HG03066 (cell line): ENCODE data around the gene ZNG1F.
"Not testable (repeated sequence)": the region's sequence is repeated elsewhere in the genome, so short reads cannot be mapped to it uniquely, and the experiment has no call there.

Source experiments
- ATAC-seq: cut with Tn5 transposase; IDR thresholded peaks from one replicate; pipeline ENCODE4 v1.9.1; 2021; ENCODE audit warnings: low read depth; ENCODE audit not compliant: unreplicated experiment

The ZNG1F gene

DNA sequence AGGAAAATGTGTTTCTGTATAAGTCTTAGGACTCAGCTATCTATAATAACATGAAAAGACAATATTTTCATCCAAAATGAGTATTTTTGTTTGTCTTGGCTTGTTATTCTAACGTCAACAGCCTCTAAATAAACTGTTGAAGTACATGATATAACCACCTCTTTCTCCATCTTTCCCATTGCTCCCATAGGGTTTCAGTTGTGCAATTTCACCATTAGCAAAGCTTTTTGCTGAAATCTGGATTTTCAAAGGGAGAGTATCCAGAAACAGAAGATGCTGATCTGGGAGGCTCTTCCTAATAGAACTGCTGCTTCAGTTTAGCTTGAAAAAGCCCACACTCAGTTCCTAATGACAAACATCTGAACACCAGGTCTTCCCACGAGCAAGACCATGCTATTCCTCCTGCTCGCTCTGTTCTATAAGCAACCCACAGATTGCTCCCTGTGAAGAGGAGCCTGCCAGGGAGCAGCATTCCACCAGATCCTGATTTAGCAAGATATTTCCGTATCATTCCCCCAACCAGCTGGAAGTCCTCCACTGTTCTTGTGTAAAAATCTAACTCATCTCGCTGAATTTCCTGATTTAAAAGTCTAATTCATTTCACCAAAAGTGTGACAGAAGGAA, 101.8 kb downstream of the ZNG1F start:
- ATAC-seq: not testable (repeated sequence)

DNA sequence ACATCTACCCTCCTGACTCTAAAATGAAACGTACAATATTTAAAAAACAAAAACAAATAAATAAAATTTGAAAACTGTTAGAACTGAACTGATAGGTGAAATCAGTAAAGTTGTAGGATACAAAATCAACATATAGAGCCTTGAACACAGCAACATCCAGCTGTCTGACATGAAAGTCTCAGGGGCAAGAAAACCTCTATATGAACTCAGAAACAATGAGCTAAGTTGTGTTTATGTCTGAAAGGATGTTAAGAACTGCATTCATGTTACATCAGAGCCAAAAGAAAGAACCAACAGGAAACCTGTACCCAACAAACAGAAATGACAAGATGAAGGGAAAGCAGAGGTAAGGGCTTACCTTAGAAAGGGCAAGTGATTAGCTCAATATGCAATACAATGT, 102.4 kb downstream of the ZNG1F start:
- ATAC-seq: not testable (repeated sequence)

DNA sequence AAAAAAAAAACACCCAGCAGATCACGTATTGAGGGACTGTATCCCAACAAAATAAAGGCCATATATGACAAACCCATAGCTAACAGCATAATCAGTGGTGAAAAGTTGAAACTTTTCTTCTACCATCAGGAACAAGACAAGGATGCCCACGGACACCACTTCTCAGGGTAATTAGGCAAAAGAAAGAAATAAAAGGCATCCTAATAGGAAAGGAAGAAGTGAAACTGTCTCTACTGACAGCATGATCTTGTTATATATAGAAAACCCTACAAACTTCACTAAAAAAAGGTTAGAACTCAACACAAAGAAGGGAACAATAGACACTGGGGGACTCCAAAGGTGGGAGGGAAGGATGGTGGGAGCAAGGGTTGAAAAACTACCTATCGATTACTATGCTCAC, 102.9 kb downstream of the ZNG1F start:
- not testable (repeated sequence) for ATAC-seq

- ATAC-seq: not testable (repeated sequence)
Observed at GRCh38 chr9:41082358-41082757, 106.8 kb downstream of the ZNG1F start.
